ENCODE results near the gene CDKN2B-AS1. TPM values are rescaled to one million over a fixed set of nuclear protein-coding genes. Genes with fewer than 3 reads are reported as not detected.

Gene CDKN2B-AS1
- total and polyA plus RNA-seq, 3 donors from 2014 or later, result 2.2 to 3.5 (median 3.0) TPM

- WGBS, 2 donors, result 80 to 88% methylated on average over 1 of the region's 1 CpG
- Histone ChIP-seq H3K9me3 (no peaks in the 10 kb centered on the region), H3K36me3 (ENCODE audit: low read depth, missing control alignments) (no peaks in the 10 kb centered on the region), H3K4me1 (no peaks in the 10 kb centered on the region), H3K27me3 (no peaks in the 10 kb centered on the region), H3K4me3 (no peak overlapping the region), H3K27ac (no peak overlapping the region)
- no peak for TF ChIP-seq CTCF (IDR thresholded peaks at IDR 0.05)
- no peak for TF ChIP-seq POLR2A (IDR thresholded peaks at IDR 0.05)
- intact Hi-C loops (cut with DNase I; ENCODE audit: low total_unique reads), result no loop called here
- DNase-seq, result no peak
These were observed 94.1 kb downstream of the CDKN2B-AS1 start for GRCh38 chr9:22088717-22089061.

GRCh38 chr9:22097707-22098106 lies 103.1 kb downstream of the CDKN2B-AS1 start:
- no peaks in the 10 kb centered on the region for H3K36me3 ChIP-seq (ENCODE audit: low read depth, missing control alignments)
- TF ChIP-seq CTCF (IDR thresholded peaks at IDR 0.05), result no peak
- TF ChIP-seq POLR2A (IDR thresholded peaks at IDR 0.05), result no peak
- 32 to 68% methylated on average over 1 of the region's 1 CpG for WGBS, 2 donors
- DNase-seq, result no peak
- intact Hi-C loops (cut with DNase I; ENCODE audit: low total_unique reads), result no loop called here
- H3K27me3 ChIP-seq, result no peaks in the 10 kb centered on the region
- H3K9me3 ChIP-seq, result no peaks in the 10 kb centered on the region
- no peak overlapping the region for H3K4me3 ChIP-seq
- H3K4me1 ChIP-seq, result no peaks in the 10 kb centered on the region
- peak overlapping the region in 1 of 2 donors; percentile 2 for H3K27ac ChIP-seq

GRCh38 chr9:22098643-22099332 lies 104.2 kb downstream of the CDKN2B-AS1 start:
- Histone ChIP-seq H3K4me3 (no peak overlapping the region), H3K27ac (peak overlapping the region in 1 of 2 donors; percentile 59), H3K9me3 (no peaks in the 10 kb centered on the region), H3K4me1 (no peaks in the 10 kb centered on the region), H3K27me3 (no peaks in the 10 kb centered on the region), H3K36me3 (ENCODE audit: low read depth, missing control alignments) (no peaks in the 10 kb centered on the region)
- DNase-seq, result no peak
- WGBS, 2 donors, result 23 to 50% methylated on average over 3 of the region's 3 CpGs
- no peak for TF ChIP-seq POLR2A (IDR thresholded peaks at IDR 0.05)
- no peak for TF ChIP-seq CTCF (IDR thresholded peaks at IDR 0.05)
- intact Hi-C loops (cut with DNase I; ENCODE audit: low total_unique reads), result no loop called here

GRCh38 chr9:22100626-22101025 lies 106.0 kb downstream of the CDKN2B-AS1 start:
- TF ChIP-seq CTCF (IDR thresholded peaks at IDR 0.05) (no peak), POLR2A (IDR thresholded peaks at IDR 0.05) (no peak)
- intact Hi-C loops (cut with DNase I; ENCODE audit: low total_unique reads), result no loop called here

More at GRCh38 chr9:22100626-22101025, 106.0 kb downstream of the CDKN2B-AS1 start:
- no peaks in the 10 kb centered on the region for H3K36me3 ChIP-seq (ENCODE audit: low read depth, missing control alignments)
- H3K9me3 ChIP-seq, result no peaks in the 10 kb centered on the region
- no peaks in the 10 kb centered on the region for H3K4me1 ChIP-seq
- H3K27me3 ChIP-seq, result no peaks in the 10 kb centered on the region
- H3K4me3 ChIP-seq, result no peak overlapping the region
- no peak for DNase-seq
- H3K27ac ChIP-seq, result no peak overlapping the region
- WGBS, 2 donors, result 90 to 93% methylated on average over 2 of the region's 2 CpGs
